Calu3 (cell line): ENCODE measurements around the gene AMOT. TPM values are rescaled to one million over a fixed set of nuclear protein-coding genes. Genes with fewer than 3 reads are reported as not detected.

ENCODE experiments used
- BruUV-seq: library from RNA; stranded (reverse); fragments of 400-500 nt; replicated peaks from 2 replicates; lab custom pipeline; 2021; lab: Mats Ljungman, UMichigan
- CTCF ChIA-PET: fragments of 300-600 bp; sonication (Branson Sonifier 250); formaldehyde crosslinking; loops from one replicate; lab custom pipeline; 2022; ENCODE audit warnings: antibody characterized with exemption; lab: Charles Lee
- DNase-seq: peaks from one replicate; pipeline ENCODE4 v3.0.0; 2022
- H3K27ac Mint-ChIP-seq: one replicate; pipeline ENCODE4 v1.8.0; 2022; ENCODE audit warnings: mixed read lengths; ENCODE audit not compliant: unreplicated experiment
- H3K27me3 Mint-ChIP-seq: one replicate; pipeline ENCODE4 v1.8.0; 2022; ENCODE audit warnings: mixed read lengths; ENCODE audit not compliant: unreplicated experiment
- H3K36me3 Mint-ChIP-seq: one replicate; pipeline ENCODE4 v1.8.0; 2022; ENCODE audit warnings: mild to moderate bottlenecking, moderate library complexity, mixed read lengths; ENCODE audit not compliant: insufficient read depth, unreplicated experiment
- H3K4me1 Mint-ChIP-seq: one replicate; pipeline ENCODE4 v1.8.0; 2022; ENCODE audit warnings: mild to moderate bottlenecking, low read depth, mixed read lengths; ENCODE audit not compliant: unreplicated experiment
- H3K4me3 Mint-ChIP-seq: one replicate; pipeline ENCODE4 v1.8.0; 2022; ENCODE audit warnings: mild to moderate bottlenecking, low read depth, moderate library complexity, mixed read lengths; ENCODE audit not compliant: unreplicated experiment
- H3K9me3 Mint-ChIP-seq: one replicate; pipeline ENCODE4 v1.8.0; 2022; ENCODE audit warnings: low read depth, mixed read lengths; ENCODE audit not compliant: unreplicated experiment
- CTCF ChIP-seq: fragments of 200-600 bp; IDR thresholded peaks from one replicate; pipeline ENCODE4 v1.8.0; 2022; ENCODE audit warnings: antibody characterized with exemption; ENCODE audit not compliant: unreplicated experiment
- intact Hi-C: fragments of 100-400 bp; cut with micrococcal nuclease; formaldehyde crosslinking; loops from one replicate; pipeline ENCODE4 v1.10.0; 2022; ENCODE audit not compliant: unreplicated experiment
- total RNA-seq: library from RNA; stranded (reverse); gene quantifications from 2 replicates; pipeline ENCODE4 v1.2.3, GENCODE V29; 2022

Gene AMOT
- total RNA-seq, 1 experiment from 2014 or later: 16.2 TPM

DNA sequence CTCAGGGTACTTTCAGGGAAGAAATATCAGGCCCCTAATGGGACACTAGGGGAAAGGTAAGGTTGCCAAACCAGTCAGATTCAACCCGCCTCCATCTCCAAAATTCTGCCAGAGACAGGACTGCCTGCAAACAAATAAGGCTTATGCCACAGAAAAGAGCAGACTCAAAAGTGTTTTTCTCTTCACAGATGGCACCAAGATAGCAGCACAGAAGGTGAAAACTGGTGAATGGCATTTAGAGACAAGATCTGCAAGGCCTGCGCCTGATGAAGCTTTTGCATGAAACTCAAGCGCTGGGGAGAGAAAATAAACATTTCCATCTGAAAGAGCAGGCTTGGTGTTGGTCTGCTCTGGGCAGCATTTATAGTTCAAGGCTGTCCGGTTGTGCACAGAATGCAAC lies 27.9 kb downstream of the AMOT start:
- CTCF ChIA-PET: no interaction called here
- BruUV-seq: no TSS peak
- Mint-ChIP-seq H3K27me3 (no peaks in the 10 kb centered on the region), H3K4me3 (no peak overlapping the region), H3K9me3 (no peaks in the 10 kb centered on the region), H3K36me3 (no peaks in the 10 kb centered on the region), H3K4me1 (no peaks in the 10 kb centered on the region), H3K27ac (no peak overlapping the region)
- intact Hi-C loops: no loop called here
- TF ChIP-seq CTCF: no peak
- no peak for DNase-seq

GRCh38 chrX:112808651-112809195 lies 31.9 kb downstream of the AMOT start:
- TF ChIP-seq CTCF: no peak
- no peaks in the 10 kb centered on the region for H3K36me3 Mint-ChIP-seq
- H3K4me1 Mint-ChIP-seq: no peaks in the 10 kb centered on the region
- no peak overlapping the region for H3K27ac Mint-ChIP-seq
- intact Hi-C loops: no loop called here
- no TSS peak for BruUV-seq
- no peak for DNase-seq
- H3K9me3 Mint-ChIP-seq: no peaks in the 10 kb centered on the region
- H3K4me3 Mint-ChIP-seq: no peak overlapping the region
- CTCF ChIA-PET: no interaction called here
- H3K27me3 Mint-ChIP-seq: no peaks in the 10 kb centered on the region

GRCh38 chrX:112808007-112808406 lies 32.6 kb downstream of the AMOT start:
- no peak for TF ChIP-seq CTCF
- H3K27me3 Mint-ChIP-seq: no peaks in the 10 kb centered on the region
- H3K27ac Mint-ChIP-seq: no peak overlapping the region
- H3K36me3 Mint-ChIP-seq: no peaks in the 10 kb centered on the region
- intact Hi-C loops: no loop called here
- H3K9me3 Mint-ChIP-seq: no peaks in the 10 kb centered on the region
- BruUV-seq: no TSS peak
- H3K4me1 Mint-ChIP-seq: no peaks in the 10 kb centered on the region
- H3K4me3 Mint-ChIP-seq: no peak overlapping the region
- CTCF ChIA-PET: no interaction called here
- no peak for DNase-seq

DNA sequence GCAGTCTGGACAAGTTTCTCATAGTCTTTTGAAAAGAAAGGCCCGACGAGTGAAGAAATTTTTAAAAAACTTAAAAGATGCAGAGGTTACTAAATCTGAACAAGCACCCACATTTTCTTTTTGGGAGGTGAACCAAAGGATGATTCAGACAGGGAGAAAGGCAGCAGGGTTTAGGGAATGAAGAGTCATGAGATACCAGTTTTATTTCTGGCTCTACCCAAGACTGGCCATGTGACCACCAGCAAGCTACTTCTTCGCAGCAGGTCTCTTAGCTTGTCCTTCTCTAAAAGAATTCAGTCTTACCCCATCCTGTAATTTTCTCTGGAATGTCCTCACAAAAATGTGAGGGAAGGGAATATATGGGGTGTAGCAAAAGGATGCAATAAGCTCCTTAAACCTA lies 37.6 kb downstream of the AMOT start:
- H3K27ac Mint-ChIP-seq: no peak overlapping the region

More for the DNA sequence above, 37.6 kb downstream of the AMOT start:
- Mint-ChIP-seq H3K4me3 (no peak overlapping the region), H3K27me3 (no peaks in the 10 kb centered on the region), H3K9me3 (no peaks in the 10 kb centered on the region), H3K36me3 (no peaks in the 10 kb centered on the region), H3K4me1 (no peaks in the 10 kb centered on the region)
- intact Hi-C loops: no loop called here
- CTCF ChIA-PET: no interaction called here
- BruUV-seq: no TSS peak
- no peak for TF ChIP-seq CTCF
- no peak for DNase-seq
